CD4-positive, alpha-beta memory T cell (primary cell): ENCODE measurements around the gene TMEM222. TPM values are rescaled to one million over a fixed set of nuclear protein-coding genes. Genes with fewer than 3 reads are reported as not detected.

Experiments used
- CTCF ChIA-PET: fragments of 350-600 bp; sonication (Branson Sonifier 250); formaldehyde crosslinking; loops from one replicate; lab custom pipeline; 2021; ENCODE audit warnings: inconsistent platforms; ENCODE audit not compliant: partially characterized antibody; lab: Charles Lee
- POLR2A ChIA-PET: fragments of 350-600 bp; sonication (Branson Sonifier 250); formaldehyde crosslinking; loops from one replicate; lab custom pipeline; 2021; ENCODE audit not compliant: partially characterized antibody; lab: Charles Lee
- DNase-seq, 5 donors: peaks; one replicate each; pipeline versions ENCODE4 v3.0.0 to v3.0.0-alpha.2; 2020 to 2022; ENCODE audit warnings: mixed read lengths in 1 of 5
- H3K27ac ChIP-seq: one replicate; pipeline ENCODE4 v1.7.0; 2013; ENCODE audit warnings: low read depth, low read length
- H3K27me3 ChIP-seq: 2 replicates; pipeline ENCODE4 v1.7.0; 2013; ENCODE audit warnings: mild to moderate bottlenecking, low read length, moderate library complexity; ENCODE audit not compliant: insufficient read depth
- H3K36me3 ChIP-seq: 2 replicates; pipeline ENCODE4 v1.7.0; 2013; ENCODE audit warnings: mild to moderate bottlenecking, low read length, moderate library complexity; ENCODE audit not compliant: insufficient read depth
- H3K4me1 ChIP-seq: 2 replicates; pipeline ENCODE4 v1.7.0; 2013; ENCODE audit warnings: mild to moderate bottlenecking, low read length, moderate library complexity; ENCODE audit not compliant: insufficient read depth
- H3K4me3 ChIP-seq, 2 donors: one replicate each; pipeline ENCODE4 v1.7.0; 2013; ENCODE audit warnings: low read length in 2 of 2, mild to moderate bottlenecking in 1 of 2
- H3K9me3 ChIP-seq, 2 donors: one replicate each; pipeline ENCODE4 v1.7.0; 2013; ENCODE audit warnings: low read length in 2 of 2, control low read depth in 1 of 2; ENCODE audit not compliant: control insufficient read depth in 1 of 2
- H3K27ac Mint-ChIP-seq, 7 donors: one replicate each; pipeline ENCODE4 v1.8.0; 2020 to 2021; ENCODE audit warnings: mixed read lengths in 7 of 7, mild to moderate bottlenecking in 6 of 7, inconsistent platforms in 3 of 7, moderate library complexity in 3 of 7
- H3K27me3 Mint-ChIP-seq, 2 donors: one replicate each; pipeline ENCODE4 v1.8.0; 2020 to 2021; ENCODE audit warnings: mixed read lengths in 2 of 2
- H3K36me3 Mint-ChIP-seq, 2 donors: one replicate each; pipeline ENCODE4 v1.8.0; 2020 to 2021; ENCODE audit warnings: mixed read lengths in 2 of 2, inconsistent platforms in 1 of 2, mild to moderate bottlenecking in 1 of 2
- H3K4me1 Mint-ChIP-seq, 4 donors: one replicate each; pipeline ENCODE4 v1.8.0; 2020 to 2021; ENCODE audit warnings: mixed read lengths in 4 of 4, mild to moderate bottlenecking in 1 of 4
- H3K4me3 Mint-ChIP-seq, 8 donors: one replicate each; pipeline ENCODE4 v1.8.0; 2020 to 2021; ENCODE audit warnings: mixed read lengths in 8 of 8, mild to moderate bottlenecking in 7 of 8, moderate library complexity in 6 of 8, inconsistent platforms in 3 of 8
- H3K9me3 Mint-ChIP-seq, 8 donors: one replicate each; pipeline ENCODE4 v1.8.0; 2020 to 2021; ENCODE audit warnings: mixed read lengths in 8 of 8, mild to moderate bottlenecking in 5 of 8, inconsistent platforms in 3 of 8, moderate library complexity in 1 of 8
- intact Hi-C: fragments of 100-400 bp; cut with micrococcal nuclease; formaldehyde crosslinking; loops from one replicate; pipeline ENCODE4 v1.15.1; 2023
- polyA plus RNA-seq, 2 donors: library from polyadenylated mRNA; unstranded; fragments of 300-500 nt; fragmentation: Illumina TruSeq; gene quantifications; one replicate each; pipeline ENCODE4 v1.2.3, GENCODE V29; 2021
- total RNA-seq, 2 experiments: library from RNA; stranded (reverse); gene quantifications; one replicate each; pipeline ENCODE4 v1.2.3, GENCODE V29; 2021

The TMEM222 gene
- total and polyA plus RNA-seq, 4 experiments from 2014 or later, result 44.4 to 80.9 (median 50.4) TPM

- Mint-ChIP-seq H3K4me1 (peaks cover 12 to 23% (median 13%) of the 10 kb centered on the region in 4 donors), H3K27ac (no peak overlapping the region), H3K36me3 (peaks cover 12 to 30% of the 10 kb centered on the region in 2 donors), H3K27me3 (no peaks in the 10 kb centered on the region), H3K9me3 (no peaks in the 10 kb centered on the region), H3K4me3 (no peak overlapping the region)
- CTCF ChIA-PET, result interaction anchor here (1.2 to 2.5 kb wide), 2 partner anchors 18 to 24 kb away, joined by 3 to 13 read pairs; no protein-coding TSS in a partner anchor
- H3K4me1 ChIP-seq, result peaks cover 26% of the 10 kb centered on the region
- no peak for DNase-seq
- H3K27ac ChIP-seq, result no peak overlapping the region
- no peaks in the 10 kb centered on the region for H3K9me3 ChIP-seq
- intact Hi-C loops, result no loop called here
- peaks cover 15% of the 10 kb centered on the region for H3K36me3 ChIP-seq
- POLR2A ChIA-PET, result interaction anchor here (3.9 to 15.5 kb wide), 2 partner anchors 8 to 15 kb away, joined by 15 to 202 read pairs; partner anchors contain the start of genes MAP3K6 and SYTL1
- no peaks in the 10 kb centered on the region for H3K27me3 ChIP-seq
- no peak overlapping the region for H3K4me3 ChIP-seq
Measured at GRCh38 chr1:27350663-27351540, 28.9 kb downstream of the TMEM222 start.

DNA sequence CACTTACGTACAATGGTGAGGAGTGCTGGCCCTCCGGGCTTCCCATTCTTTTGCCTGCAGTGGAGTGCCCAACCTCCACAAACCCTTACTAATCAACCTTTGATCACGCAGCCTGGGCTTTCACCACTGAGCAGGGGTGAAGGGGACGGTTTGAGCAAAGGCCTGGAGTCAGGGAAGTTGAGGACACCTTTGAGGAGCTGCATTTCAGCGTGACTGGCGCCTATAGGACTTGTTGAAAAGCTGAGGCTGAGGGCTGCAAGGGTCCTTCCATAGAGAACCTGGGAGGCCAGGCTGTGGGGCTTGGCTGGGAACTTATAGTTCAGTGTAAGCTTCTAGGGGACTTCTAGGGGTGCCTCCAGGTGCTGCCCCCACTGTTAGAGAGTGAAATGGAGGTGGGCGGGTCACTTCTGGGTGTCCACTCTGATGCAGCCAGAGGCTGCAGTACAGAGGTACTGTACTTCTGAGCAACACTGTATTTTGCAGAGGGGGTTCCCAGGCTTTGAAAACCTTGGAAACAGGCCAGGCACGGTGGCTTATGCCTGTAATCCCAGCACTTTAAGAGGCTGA lies 29.7 kb downstream of the TMEM222 start:
- no peak overlapping the region for H3K4me3 Mint-ChIP-seq
- POLR2A ChIA-PET, result interaction anchor here (3.9 to 15.5 kb wide), 2 partner anchors 8 to 14 kb away, joined by 15 to 202 read pairs; partner anchors contain the start of genes MAP3K6 and SYTL1

DNA sequence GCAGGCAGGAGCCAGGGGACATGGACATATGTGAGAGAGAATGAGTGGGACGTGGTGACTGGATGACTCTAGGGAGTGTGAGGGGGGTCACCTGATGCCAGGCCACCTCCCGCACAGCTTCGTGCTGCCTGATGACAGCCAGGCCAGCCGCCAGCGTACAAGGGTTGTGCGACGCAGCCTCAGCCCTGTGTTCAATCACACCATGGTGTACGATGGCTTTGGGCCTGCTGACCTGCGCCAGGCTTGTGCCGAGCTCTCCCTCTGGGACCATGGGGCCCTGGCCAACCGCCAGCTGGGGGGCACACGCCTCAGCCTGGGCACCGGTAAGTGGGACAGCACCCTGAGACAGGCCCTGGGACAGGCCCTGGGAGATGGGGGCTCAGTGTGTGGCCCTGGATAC lies 31.2 kb downstream of the TMEM222 start:
- Histone ChIP-seq H3K36me3 (peaks cover 10% of the 10 kb centered on the region), H3K27me3 (no peaks in the 10 kb centered on the region), H3K27ac (no peak overlapping the region), H3K9me3 (no peaks in the 10 kb centered on the region), H3K4me3 (no peak overlapping the region), H3K4me1 (peaks cover 37% of the 10 kb centered on the region)
- intact Hi-C loops, result no loop called here
- H3K36me3 Mint-ChIP-seq, result peaks cover 0 to 14% of the 10 kb centered on the region in 2 donors
- H3K4me1 Mint-ChIP-seq, result peaks cover 6 to 36% (median 22%) of the 10 kb centered on the region in 4 donors
- peak overlapping the region in 2 of 7 donors; percentile 40 to 47 for H3K27ac Mint-ChIP-seq
- H3K4me3 Mint-ChIP-seq, result no peak overlapping the region
- H3K9me3 Mint-ChIP-seq, result no peaks in the 10 kb centered on the region
- H3K27me3 Mint-ChIP-seq, result no peaks in the 10 kb centered on the region
- POLR2A ChIA-PET, result interaction anchor here (2.4 to 15.5 kb wide), 2 partner anchors 10 to 12 kb away, joined by 11 to 202 read pairs; partner anchors contain the start of genes MAP3K6 and SYTL1
- no peak for DNase-seq
- CTCF ChIA-PET, result interaction anchor here (2.1 to 9.0 kb wide), 3 partner anchors 13 to 56 kb away, joined by 5 to 63 read pairs (median 39); partner anchors contain the start of gene MAP3K6

More for the DNA sequence above, 29.7 kb downstream of the TMEM222 start:
- no peaks in the 10 kb centered on the region for H3K27me3 Mint-ChIP-seq
- no peak for DNase-seq
- peak overlapping the region in 2 of 7 donors; percentile 13 to 22 for H3K27ac Mint-ChIP-seq
- intact Hi-C loops, result no loop called here
- no peaks in the 10 kb centered on the region for H3K9me3 Mint-ChIP-seq
- peaks cover 10% of the 10 kb centered on the region for H3K36me3 ChIP-seq
- H3K4me3 ChIP-seq, result no peak overlapping the region
- H3K9me3 ChIP-seq, result no peaks in the 10 kb centered on the region
- H3K4me1 ChIP-seq, result peaks cover 29% of the 10 kb centered on the region
- CTCF ChIA-PET, result interaction anchor here (9.0 kb wide), 1 partner anchor 18 kb away, joined by 63 read pairs; no protein-coding TSS in a partner anchor
- peaks cover 10 to 25% (median 13%) of the 10 kb centered on the region in 4 donors for H3K4me1 Mint-ChIP-seq
- peaks cover 8 to 25% of the 10 kb centered on the region in 2 donors for H3K36me3 Mint-ChIP-seq
- no peaks in the 10 kb centered on the region for H3K27me3 ChIP-seq
- no peak overlapping the region for H3K27ac ChIP-seq

DNA sequence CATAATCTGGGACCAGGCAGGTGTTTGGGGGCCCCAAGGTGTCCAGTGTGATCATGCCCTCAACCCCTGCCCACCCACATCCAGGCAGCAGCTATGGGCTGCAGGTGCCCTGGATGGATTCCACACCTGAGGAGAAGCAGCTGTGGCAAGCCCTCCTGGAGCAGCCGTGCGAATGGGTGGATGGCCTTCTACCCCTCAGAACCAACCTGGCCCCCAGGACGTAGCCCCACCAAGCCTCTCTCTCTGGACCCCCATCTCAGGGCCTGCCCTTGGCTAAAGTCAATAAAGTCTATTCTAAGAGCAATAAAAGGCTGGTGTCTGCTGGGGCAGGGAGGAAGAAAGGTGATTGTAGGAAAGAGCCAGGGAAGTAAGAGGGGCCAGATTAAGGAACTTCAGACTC lies 31.7 kb downstream of the TMEM222 start:
- H3K4me3 Mint-ChIP-seq, result no peak overlapping the region
- no peak overlapping the region for H3K27ac ChIP-seq
- intact Hi-C loops, result no loop called here
- peaks cover 10% of the 10 kb centered on the region for H3K36me3 ChIP-seq
- no peaks in the 10 kb centered on the region for H3K27me3 Mint-ChIP-seq
- DNase-seq, result no peak
- H3K36me3 Mint-ChIP-seq, result peaks cover 0 to 14% of the 10 kb centered on the region in 2 donors
- no peaks in the 10 kb centered on the region for H3K9me3 ChIP-seq
- CTCF ChIA-PET, result interaction anchor here (0.7 to 9.0 kb wide), 7 partner anchors 11 to 57 kb away, joined by 4 to 105 read pairs (median 23); partner anchors contain the start of genes MAP3K6 and SYTL1
- H3K9me3 Mint-ChIP-seq, result no peaks in the 10 kb centered on the region
- H3K4me1 Mint-ChIP-seq, result peaks cover 6 to 40% (median 23%) of the 10 kb centered on the region in 4 donors
- peak overlapping the region in 5 of 7 donors; percentile 28 to 77 (median 51) for H3K27ac Mint-ChIP-seq
- no peak overlapping the region for H3K4me3 ChIP-seq
- H3K27me3 ChIP-seq, result no peaks in the 10 kb centered on the region
- POLR2A ChIA-PET, result interaction anchor here (2.4 to 15.5 kb wide), 2 partner anchors 10 to 12 kb away, joined by 11 to 202 read pairs; partner anchors contain the start of genes MAP3K6 and SYTL1
- peaks cover 37% of the 10 kb centered on the region for H3K4me1 ChIP-seq

GRCh38 chr1:27355683-27356082 lies 33.7 kb downstream of the TMEM222 start:
- Histone ChIP-seq H3K36me3 (peaks cover 4% of the 10 kb centered on the region), H3K4me3 (no peak overlapping the region), H3K9me3 (no peaks in the 10 kb centered on the region), H3K27ac (no peak overlapping the region), H3K27me3 (no peaks in the 10 kb centered on the region), H3K4me1 (peaks cover 47% of the 10 kb centered on the region)
- Mint-ChIP-seq H3K9me3 (peaks cover 0 to 2% (median 0%) of the 10 kb centered on the region in 8 donors), H3K27me3 (no peaks in the 10 kb centered on the region), H3K4me3 (peak overlapping the region in 7 of 8 donors; percentile 34 to 84 (median 65)), H3K4me1 (peaks cover 18 to 51% (median 40%) of the 10 kb centered on the region in 4 donors), H3K36me3 (peaks cover 0 to 14% of the 10 kb centered on the region in 2 donors), H3K27ac (peak overlapping the region in 5 of 7 donors; percentile 66 to 93 (median 79))
- ChIA-PET POLR2A (interaction anchor here (0.5 to 15.5 kb wide), 3 partner anchors 11 to 43 kb away, joined by 3 to 202 read pairs (median 3); partner anchors contain the start of genes MAP3K6 and SYTL1), CTCF (interaction anchor here (1.4 to 9.0 kb wide), 9 partner anchors 10 to 314 kb away, joined by 3 to 105 read pairs (median 23); partner anchors contain the start of genes MAP3K6 and SYTL1)
- DNase-seq, result no peak
- intact Hi-C loops, result no loop called here

- Histone ChIP-seq H3K27me3 (no peaks in the 10 kb centered on the region), H3K27ac (peak overlapping the region; percentile 30), H3K36me3 (peaks cover 4% of the 10 kb centered on the region), H3K4me3 (peak overlapping the region in 1 of 2 donors; percentile 15), H3K9me3 (no peaks in the 10 kb centered on the region), H3K4me1 (peaks cover 47% of the 10 kb centered on the region)
- H3K4me1 Mint-ChIP-seq, result peaks cover 18 to 52% (median 40%) of the 10 kb centered on the region in 4 donors
- intact Hi-C loops, result no loop called here
- H3K9me3 Mint-ChIP-seq, result peaks cover 0 to 2% (median 0%) of the 10 kb centered on the region in 8 donors
- peak overlapping the region; percentile 36 to 84 (median 65) for H3K4me3 Mint-ChIP-seq
- no peak for DNase-seq
- no peaks in the 10 kb centered on the region for H3K27me3 Mint-ChIP-seq
- peak overlapping the region in 4 of 7 donors; percentile 12 to 84 (median 48) for H3K27ac Mint-ChIP-seq
- ChIA-PET CTCF (interaction anchor here (1.4 to 9.0 kb wide), 10 partner anchors 10 to 313 kb away, joined by 3 to 105 read pairs (median 20); partner anchors contain the start of genes MAP3K6 and SYTL1), POLR2A (interaction anchor here (0.5 to 15.5 kb wide), 7 partner anchors 10 to 43 kb away, joined by 3 to 202 read pairs (median 3); partner anchors contain the start of genes MAP3K6 and SYTL1)
- H3K36me3 Mint-ChIP-seq, result peaks cover 0 to 14% of the 10 kb centered on the region in 2 donors
Measured at GRCh38 chr1:27356277-27356618, 34.3 kb downstream of the TMEM222 start.
